ENCODE measurements around the gene WDTC1.

GRCh38 chr1:27314169-27314568 lies 79.7 kb downstream of the WDTC1 start:
- TF ChIP-seq POLR2AphosphoS5 (IDR thresholded peaks at IDR 0.05) (no peak), POLR2A (IDR thresholded peaks at IDR 0.05; ENCODE audit: low read depth) (no peak), CTCF (IDR thresholded peaks at IDR 0.05) (no peak), EP300 (IDR thresholded peaks at IDR 0.05) (no peak)

Measured in esophagus muscularis mucosa (tissue), 4 donors.